A204.1 (cell line): Measurements from ENCODE around the gene SLC10A3.

Experiments used
- FAIRE-seq: peaks from 2 replicates; lab custom pipeline; 2012; peaks lifted over from hg19 to GRCh38; lab: Jason Lieb, UNC

SLC10A3 gene

GRCh38 chrX:154490414-154491083, at the start of gene SLC10A3:
TSS of gene SLC10A3 (minus strand) at chrX:154490629. CDS start at chrX:154488940, 1,689 bp downstream.
- no peak for FAIRE-seq

- FAIRE-seq = no peak
These were observed 48.6 kb upstream of the SLC10A3 start for GRCh38 chrX:154539077-154539476.

- FAIRE-seq = no peak
These were observed 45.5 kb upstream of the SLC10A3 start for GRCh38 chrX:154535892-154536291.

GRCh38 chrX:154534526-154535322, 44.3 kb upstream of the SLC10A3 start:
- no peak for FAIRE-seq

- FAIRE-seq = no peak
These were observed 42.3 kb upstream of the SLC10A3 start for GRCh38 chrX:154532690-154533089.

- FAIRE-seq = no peak
These were observed 41.2 kb upstream of the SLC10A3 start for GRCh38 chrX:154531626-154532025.

- no peak for FAIRE-seq
These were observed 39.9 kb upstream of the SLC10A3 start for GRCh38 chrX:154530286-154530685.

- no peak for FAIRE-seq
These were observed 38.8 kb upstream of the SLC10A3 start for GRCh38 chrX:154529206-154529612.

- FAIRE-seq = peak; percentile 62
These were observed 36.7 kb upstream of the SLC10A3 start for GRCh38 chrX:154526901-154527675.

GRCh38 chrX:154525606-154526490, 35.4 kb upstream of the SLC10A3 start:
- FAIRE-seq = no peak

- FAIRE-seq = no peak
These were observed 29.0 kb upstream of the SLC10A3 start for GRCh38 chrX:154519389-154519788.

- no peak for FAIRE-seq
These were observed 26.8 kb upstream of the SLC10A3 start for GRCh38 chrX:154517101-154517781.

GRCh38 chrX:154516656-154517100, 26.2 kb upstream of the SLC10A3 start:
- no peak for FAIRE-seq

- FAIRE-seq = no peak
These were observed 25.7 kb upstream of the SLC10A3 start, which contains the start of gene FAM3A for GRCh38 chrX:154515966-154516655. TSS of gene FAM3A (minus strand) at chrX:154516232. CDS start at chrX:154515772, 460 bp downstream.

GRCh38 chrX:154515090-154515965, 24.9 kb upstream of the SLC10A3 start:
- no peak for FAIRE-seq

GRCh38 chrX:154513716-154514115, 23.3 kb upstream of the SLC10A3 start:
- FAIRE-seq = no peak

GRCh38 chrX:154512879-154513553, 22.6 kb upstream of the SLC10A3 start:
- FAIRE-seq = no peak

GRCh38 chrX:154511761-154512160, 21.3 kb upstream of the SLC10A3 start:
- no peak for FAIRE-seq

- FAIRE-seq = no peak
These were observed 19.0 kb upstream of the SLC10A3 start for GRCh38 chrX:154509455-154509854.
